ENCODE data around the gene HDAC6. TPM values are rescaled to one million over a fixed set of nuclear protein-coding genes. Genes with fewer than 3 reads are reported as not detected.

HDAC6 gene
- total RNA-seq, 4 donors from 2014 or later, result 36.5 to 63.2 (median 54.5) TPM

GRCh38 chrX:48784726-48785125 lies 17.1 kb upstream of the HDAC6 start:
- ATAC-seq (ENCODE audit: low FRiP score) (no peak), DNase-seq (ENCODE audit: low spot score) (no peak)
- TF ChIP-seq, protein P1, sequence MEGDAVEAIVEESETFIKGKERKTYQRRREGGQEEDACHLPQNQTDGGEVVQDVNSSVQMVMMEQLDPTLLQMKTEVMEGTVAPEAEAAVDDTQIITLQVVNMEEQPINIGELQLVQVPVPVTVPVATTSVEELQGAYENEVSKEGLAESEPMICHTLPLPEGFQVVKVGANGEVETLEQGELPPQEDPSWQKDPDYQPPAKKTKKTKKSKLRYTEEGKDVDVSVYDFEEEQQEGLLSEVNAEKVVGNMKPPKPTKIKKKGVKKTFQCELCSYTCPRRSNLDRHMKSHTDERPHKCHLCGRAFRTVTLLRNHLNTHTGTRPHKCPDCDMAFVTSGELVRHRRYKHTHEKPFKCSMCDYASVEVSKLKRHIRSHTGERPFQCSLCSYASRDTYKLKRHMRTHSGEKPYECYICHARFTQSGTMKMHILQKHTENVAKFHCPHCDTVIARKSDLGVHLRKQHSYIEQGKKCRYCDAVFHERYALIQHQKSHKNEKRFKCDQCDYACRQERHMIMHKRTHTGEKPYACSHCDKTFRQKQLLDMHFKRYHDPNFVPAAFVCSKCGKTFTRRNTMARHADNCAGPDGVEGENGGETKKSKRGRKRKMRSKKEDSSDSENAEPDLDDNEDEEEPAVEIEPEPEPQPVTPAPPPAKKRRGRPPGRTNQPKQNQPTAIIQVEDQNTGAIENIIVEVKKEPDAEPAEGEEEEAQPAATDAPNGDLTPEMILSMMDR (IDR thresholded peaks at IDR 0.05), result no peak

DNA sequence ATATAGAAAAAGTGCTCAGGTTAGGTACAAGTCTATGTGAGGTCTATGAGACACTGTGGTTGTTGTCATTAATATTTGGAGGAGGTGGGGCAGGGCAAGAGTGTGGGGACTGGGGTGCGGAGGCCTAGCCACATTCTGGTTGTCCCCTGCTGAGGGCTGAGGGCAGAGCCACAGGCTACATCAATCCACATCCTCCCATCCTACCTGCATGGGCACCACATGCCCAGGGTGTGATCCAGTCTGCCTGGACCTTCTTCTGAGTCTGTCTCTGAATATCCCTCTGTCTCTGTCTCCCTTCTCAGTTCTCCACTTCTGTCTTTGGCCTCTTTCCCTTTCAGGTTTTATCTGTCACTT lies 16.7 kb upstream of the HDAC6 start:
- DNase-seq (ENCODE audit: low spot score) (no peak), ATAC-seq (ENCODE audit: low FRiP score) (no peak)
- TF ChIP-seq, protein P1 (IDR thresholded peaks at IDR 0.05), result no peak

GRCh38 chrX:48785540-48786214 lies 16.2 kb upstream of the HDAC6 start:
- DNase-seq (ENCODE audit: low spot score), result no peak
- no peak for ATAC-seq (ENCODE audit: low FRiP score)
- TF ChIP-seq, protein P1 (IDR thresholded peaks at IDR 0.05), result no peak

GRCh38 chrX:48786341-48786800 lies 15.5 kb upstream of the HDAC6 start, which contains the start of gene GATA1:
Gene GATA1, plus strand, starts transcription at chrX:48786590. Its CDS starts 4,520 bp downstream, at chrX:48791110.
- DNase-seq (ENCODE audit: low spot score) (no peak), ATAC-seq (ENCODE audit: low FRiP score) (no peak)
- TF ChIP-seq, protein P1 (IDR thresholded peaks at IDR 0.05), result no peak

GRCh38 chrX:48786825-48787504 lies 14.9 kb upstream of the HDAC6 start:
- ATAC-seq (ENCODE audit: low FRiP score) (no peak), DNase-seq (ENCODE audit: low spot score) (no peak)
- TF ChIP-seq, protein P1 (IDR thresholded peaks at IDR 0.05), result no peak

- TF ChIP-seq, protein P1 (IDR thresholded peaks at IDR 0.05), result no peak
- DNase-seq (ENCODE audit: low spot score) (no peak), ATAC-seq (ENCODE audit: low FRiP score) (no peak)
Observed at GRCh38 chrX:48787505-48788443, 14.1 kb upstream of the HDAC6 start.
